Upper lobe of left lung (tissue), 6 donors: ENCODE measurements around the gene PLPP6. TPM values are rescaled to one million over a fixed set of nuclear protein-coding genes. Genes with fewer than 3 reads are reported as not detected.
A peak's percentile ranks its signal among the peaks of the same experiment; 100 is the strongest.

ENCODE experiments used
- ATAC-seq, 2 donors: fragments of 200-7000 bp; cut with Tn5 transposase; one replicate each; pipeline ENCODE4 v1.9.1; 2022; ENCODE audit warnings: mild to moderate bottlenecking in 2 of 2, moderate library complexity in 2 of 2; ENCODE audit not compliant: low FRiP score in 2 of 2
- DNase-seq, 2 donors: peaks; one replicate each; pipeline ENCODE4 v3.0.0-alpha.2; 2019 to 2020
- H3K27ac ChIP-seq, 4 donors: fragments of 200-600 bp; sonication (generic); one replicate each; pipeline ENCODE4 v1.5.1; 2016 to 2019
- H3K27me3 ChIP-seq, 4 donors: fragments of 200-600 bp; sonication (generic); one replicate each; pipeline ENCODE4 v1.5.1; 2017 to 2019
- H3K36me3 ChIP-seq, 4 donors: fragments of 200-600 bp; sonication (generic); one replicate each; pipeline ENCODE4 v1.5.1; 2016 to 2019
- H3K4me1 ChIP-seq, 4 donors: fragments of 200-600 bp; sonication (generic); one replicate each; pipeline ENCODE4 v1.5.1; 2018 to 2019
- H3K4me3 ChIP-seq, 4 donors: fragments of 200-600 bp; sonication (generic); one replicate each; pipeline ENCODE4 v1.5.1; 2017 to 2019; ENCODE audit warnings: mild to moderate bottlenecking in 2 of 4, moderate library complexity in 1 of 4
- H3K9me3 ChIP-seq, 4 donors: fragments of 200-600 bp; sonication (generic); one replicate each; pipeline ENCODE4 v1.5.1; 2018 to 2019
- EP300 ChIP-seq, 4 donors: sonication (generic); formaldehyde crosslinking; IDR thresholded peaks; one replicate each; pipeline ENCODE4 v1.5.1; 2017; ENCODE audit warnings: antibody characterized with exemption in 4 of 4, control low read depth in 2 of 4
- POLR2A ChIP-seq, 4 donors: fragments of 450-650 bp; IDR thresholded peaks; one replicate each; pipeline ENCODE4 v1.5.1; 2016 to 2017; ENCODE audit warnings: antibody characterized with exemption in 4 of 4, mild to moderate bottlenecking in 2 of 4
- POLR2AphosphoS5 ChIP-seq, 2 donors: sonication (generic); formaldehyde crosslinking; IDR thresholded peaks; one replicate each; pipeline ENCODE4 v1.5.1; 2017; ENCODE audit warnings: antibody characterized with exemption in 2 of 2
- WGBS, 2 donors: methylation state at CpG; one replicate each; pipeline ENCODE4 v1.1.5; 2017 to 2018; 5-methylcytosine and 5-hydroxymethylcytosine counted together
- total RNA-seq, 6 donors: library from RNA; depleted of rRNA in 4 of 6; stranded (reverse); fragments of >200 nt in 4 of 6; gene quantifications; one replicate each; pipeline versions ENCODE4 v1.1.0 to v1.2.1, GENCODE V29; 2016 to 2021
- TF ChIP-seq, protein P1 (sequence below), 6 experiments: fragments of 450-650 bp in 4 of 6; fragments of 200-600 bp in 2 of 6; sonication (generic) in 2 of 6; IDR thresholded peaks; one replicate each; pipeline ENCODE4 v1.5.1; 2016 to 2019; ENCODE audit warnings: antibody characterized with exemption in 6 of 6
- donor health status: DM: no; HTN: no; CAD: no; lungs with moderate emphysema.
- donor health status: DM: no; HTN: yes; CAD: no; lungs with severe emphysema.

PLPP6 gene
- total RNA-seq, 6 donors from 2014 or later, result 2.1 to 7.6 (median 5.9) TPM

DNA sequence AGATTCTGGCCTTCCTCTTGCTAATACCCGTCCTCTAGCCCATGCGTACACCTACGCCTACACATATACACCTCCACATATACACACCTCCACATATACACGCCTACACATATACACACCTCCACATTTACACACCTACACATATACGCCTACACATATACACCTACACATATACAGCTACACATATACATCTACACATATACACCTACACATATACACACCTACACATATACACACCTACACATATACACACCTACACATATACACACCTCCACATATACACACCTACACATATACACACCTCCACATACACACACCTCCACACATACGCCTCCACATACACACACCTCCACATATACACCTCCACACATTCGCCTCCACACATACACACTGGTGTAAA, 51.8 kb downstream of the PLPP6 start:
- whole genome bisulfite sequencing, 2 donors, result 65 to 73% methylated on average over 7 of the region's 7 CpGs
- peaks cover 17 to 76% (median 38%) of the 10 kb centered on the region in 4 donors for H3K36me3 ChIP-seq

DNA sequence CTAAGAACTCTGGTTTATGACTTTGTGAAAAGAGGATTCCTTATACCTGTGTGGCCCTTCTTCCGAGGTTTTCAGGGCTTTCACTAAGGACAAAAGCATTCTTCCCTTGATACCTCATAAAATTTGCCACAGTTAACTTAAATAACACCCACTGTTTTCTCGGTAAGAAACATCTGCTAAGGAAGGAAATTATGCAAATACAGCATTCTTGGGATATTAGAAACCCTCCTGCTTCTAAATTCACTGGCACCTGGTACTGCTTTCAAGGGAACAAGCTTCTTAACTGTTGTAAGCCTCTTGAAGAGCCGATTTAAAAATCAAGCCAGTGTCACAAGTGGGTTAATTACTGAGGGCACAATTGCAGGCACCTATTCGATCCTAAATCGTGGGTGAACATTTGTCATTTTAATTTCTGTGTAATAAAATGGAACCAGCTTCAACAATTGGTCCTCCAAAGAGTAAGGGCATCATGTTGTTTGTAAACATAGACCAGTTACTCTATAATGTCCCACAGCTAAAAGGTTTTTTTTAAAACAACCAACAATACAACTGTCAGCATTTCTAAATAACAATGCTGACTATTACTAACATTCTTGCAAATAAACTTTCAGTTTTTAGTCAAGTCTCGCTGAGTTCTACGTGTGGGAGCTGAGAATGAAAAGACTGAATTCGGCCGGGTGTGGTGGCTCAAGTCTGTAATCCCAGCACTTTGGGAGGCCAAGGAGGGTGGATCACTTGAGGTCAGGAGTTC, 52.3 kb downstream of the PLPP6 start:
- ATAC-seq (no peak), DNase-seq (no peak)
- H3K27me3 ChIP-seq, result no peaks in the 10 kb centered on the region
- no peaks in the 10 kb centered on the region for H3K9me3 ChIP-seq
- 83 to 84% methylated on average over 9 of the region's 9 CpGs for WGBS, 2 donors
- TF ChIP-seq EP300 (IDR thresholded peaks at IDR 0.05), result no peak
- TF ChIP-seq, protein P1, sequence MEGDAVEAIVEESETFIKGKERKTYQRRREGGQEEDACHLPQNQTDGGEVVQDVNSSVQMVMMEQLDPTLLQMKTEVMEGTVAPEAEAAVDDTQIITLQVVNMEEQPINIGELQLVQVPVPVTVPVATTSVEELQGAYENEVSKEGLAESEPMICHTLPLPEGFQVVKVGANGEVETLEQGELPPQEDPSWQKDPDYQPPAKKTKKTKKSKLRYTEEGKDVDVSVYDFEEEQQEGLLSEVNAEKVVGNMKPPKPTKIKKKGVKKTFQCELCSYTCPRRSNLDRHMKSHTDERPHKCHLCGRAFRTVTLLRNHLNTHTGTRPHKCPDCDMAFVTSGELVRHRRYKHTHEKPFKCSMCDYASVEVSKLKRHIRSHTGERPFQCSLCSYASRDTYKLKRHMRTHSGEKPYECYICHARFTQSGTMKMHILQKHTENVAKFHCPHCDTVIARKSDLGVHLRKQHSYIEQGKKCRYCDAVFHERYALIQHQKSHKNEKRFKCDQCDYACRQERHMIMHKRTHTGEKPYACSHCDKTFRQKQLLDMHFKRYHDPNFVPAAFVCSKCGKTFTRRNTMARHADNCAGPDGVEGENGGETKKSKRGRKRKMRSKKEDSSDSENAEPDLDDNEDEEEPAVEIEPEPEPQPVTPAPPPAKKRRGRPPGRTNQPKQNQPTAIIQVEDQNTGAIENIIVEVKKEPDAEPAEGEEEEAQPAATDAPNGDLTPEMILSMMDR (IDR thresholded peaks at IDR 0.05), result no peak
- TF ChIP-seq POLR2AphosphoS5 (IDR thresholded peaks at IDR 0.05), result no peak
- no peak for TF ChIP-seq POLR2A (IDR thresholded peaks at IDR 0.05)
- no peaks in the 10 kb centered on the region for H3K4me1 ChIP-seq
- H3K4me3 ChIP-seq, result no peak overlapping the region
- no peak overlapping the region for H3K27ac ChIP-seq
- H3K36me3 ChIP-seq, result peaks cover 18 to 77% (median 43%) of the 10 kb centered on the region in 4 donors

More for the DNA sequence above, 51.8 kb downstream of the PLPP6 start:
- H3K9me3 ChIP-seq, result no peaks in the 10 kb centered on the region
- no peak overlapping the region for H3K27ac ChIP-seq
- no peak for DNase-seq
- ATAC-seq, result peak; percentile 56 to 86
- no peak for TF ChIP-seq POLR2AphosphoS5 (IDR thresholded peaks at IDR 0.05)
- no peak for TF ChIP-seq EP300 (IDR thresholded peaks at IDR 0.05)
- TF ChIP-seq POLR2A (IDR thresholded peaks at IDR 0.05), result no peak
- TF ChIP-seq, protein P1 (IDR thresholded peaks at IDR 0.05), result no peak
- no peaks in the 10 kb centered on the region for H3K4me1 ChIP-seq
- no peak overlapping the region for H3K4me3 ChIP-seq
- H3K27me3 ChIP-seq, result no peaks in the 10 kb centered on the region

Other genes with a start within 250 kb of the PLPP6 start
- 10 to 100 TPM; 16.8 to 62.5 (median 40.6) TPM for gene SLC1A1, start 171.8 kb upstream of the PLPP6 start, total RNA-seq
- 10 to 100 TPM in 3 of 6 donors, 1 to 10 TPM in 3; 7.4 to 38.4 (median 13.8) TPM for gene SPATA6L, start 4.2 kb downstream of the PLPP6 start, total RNA-seq
- gene CDC37L1, start 17.3 kb downstream of the PLPP6 start, total RNA-seq, result 10 to 100 TPM in 5 of 6 donors, 1 to 10 TPM in 1; 8.1 to 38.8 (median 18.2) TPM
- 10 to 100 TPM; 33.2 to 81.2 (median 51.7) TPM for gene AK3, start 78.9 kb downstream of the PLPP6 start, total RNA-seq
- gene RCL1, start 130.7 kb downstream of the PLPP6 start, total RNA-seq, result 10 to 100 TPM; 20.8 to 63.9 (median 30.1) TPM